GM19193 (cell line): ENCODE results near the gene KDSR.

Experiments
- POLR2A ChIP-seq: IDR thresholded peaks from 4 replicates; pipeline ENCODE4 v1.6.1; 2011; ENCODE audit not compliant: insufficient read depth, insufficient read length; ENCODE audit errors: extremely low read depth

Gene KDSR

GRCh38 chr18:63342206-63342605 lies 24.8 kb downstream of the KDSR start:
- no peak for TF ChIP-seq POLR2A

GRCh38 chr18:63339920-63340484 lies 27.0 kb downstream of the KDSR start:
- no peak for TF ChIP-seq POLR2A

- no peak for TF ChIP-seq POLR2A
These were observed 30.5 kb downstream of the KDSR start for GRCh38 chr18:63336366-63337099.

- no peak for TF ChIP-seq POLR2A
These were observed 35.9 kb downstream of the KDSR start for GRCh38 chr18:63331105-63331504.

GRCh38 chr18:63329431-63330145 lies 37.4 kb downstream of the KDSR start:
- TF ChIP-seq POLR2A = no peak

- no peak for TF ChIP-seq POLR2A
These were observed 41.0 kb downstream of the KDSR start for GRCh38 chr18:63326011-63326410.

- TF ChIP-seq POLR2A = no peak
These were observed 41.8 kb downstream of the KDSR start for GRCh38 chr18:63325086-63325686.

- no peak for TF ChIP-seq POLR2A
These were observed 43.9 kb downstream of the KDSR start for GRCh38 chr18:63322908-63323634.

GRCh38 chr18:63322206-63322605 lies 44.8 kb downstream of the KDSR start:
- TF ChIP-seq POLR2A = no peak

GRCh38 chr18:63321291-63321690 lies 45.7 kb downstream of the KDSR start:
- no peak for TF ChIP-seq POLR2A

- TF ChIP-seq POLR2A = no peak
These were observed 46.1 kb downstream of the KDSR start for GRCh38 chr18:63320975-63321265.

GRCh38 chr18:63320123-63320974 lies 46.7 kb downstream of the KDSR start:
- peak; percentile 33 for TF ChIP-seq POLR2A

GRCh38 chr18:63319383-63320122 lies 47.5 kb downstream of the KDSR start, which contains the start of gene BCL2:
BCL2 (minus strand) TSS chr18:63319769.
- peak; percentile 52 for TF ChIP-seq POLR2A
